B cell (primary cell): ENCODE measurements around the gene AHDC1. TPM values are rescaled to one million over a fixed set of nuclear protein-coding genes. Genes with fewer than 3 reads are reported as not detected.

ENCODE experiments used
- ATAC-seq: fragments of 200-7000 bp; cut with Tn5 transposase; one replicate; pipeline ENCODE4 v1.10.0; 2021; ENCODE audit warnings: low read depth, mild to moderate bottlenecking, moderate number of reproducible peaks, moderate library complexity
- CTCF ChIA-PET: fragments of 350-600 bp; sonication (Branson Sonifier 250); formaldehyde crosslinking; loops from one replicate; lab custom pipeline; 2021; ENCODE audit warnings: antibody characterized with exemption, inconsistent platforms; lab: Charles Lee
- POLR2A ChIA-PET: fragments of 350-600 bp; sonication (Branson Sonifier 250); formaldehyde crosslinking; loops from one replicate; lab custom pipeline; 2021; ENCODE audit warnings: antibody characterized with exemption; lab: Charles Lee
- DNase-seq: peaks from one replicate; pipeline ENCODE4 v3.0.0; 2013
- H2AFZ ChIP-seq: 2 replicates; pipeline ENCODE4 v1.6.1; 2012; ENCODE audit warnings: mild to moderate bottlenecking, low read depth, low read length; ENCODE audit not compliant: insufficient read depth, poor library complexity, severe bottlenecking
- H3K27ac ChIP-seq, 2 donors: 1 replicate in 1 of 2; 2 replicates in 1 of 2; pipeline ENCODE4 v1.5.1; 2012 to 2013; ENCODE audit warnings: low read length in 2 of 2, mild to moderate bottlenecking in 2 of 2, moderate library complexity in 1 of 2
- H3K27me3 ChIP-seq, 4 experiments: fragments of 200-600 bp in 1 of 4; sonication (generic) in 1 of 4; replicated peaks in 1 of 4; 1 replicate in 2 of 4; 2 replicates in 2 of 4; pipeline versions ENCODE4 v1.6.1 to v1.7.0; 2013 to 2016; ENCODE audit warnings: low read length in 3 of 4, mild to moderate bottlenecking in 2 of 4, mixed read lengths in 1 of 4, moderate library complexity in 1 of 4; ENCODE audit not compliant: insufficient read depth in 4 of 4, control insufficient read depth in 3 of 4; ENCODE audit errors: control extremely low read depth in 1 of 4
- H3K36me3 ChIP-seq, 2 experiments: replicated peaks in 1 of 2; 1 replicate in 1 of 2; 2 replicates in 1 of 2; pipeline versions ENCODE4 v1.6.1 to v1.7.1; 2013; ENCODE audit warnings: low read length in 1 of 2; ENCODE audit not compliant: insufficient read depth in 2 of 2, control insufficient read depth in 1 of 2; ENCODE audit errors: control extremely low read depth in 1 of 2, extremely low read depth in 1 of 2
- H3K4me1 ChIP-seq, 2 donors: fragments of 200-600 bp in 1 of 2; sonication (generic) in 1 of 2; 1 replicate in 1 of 2; 2 replicates in 1 of 2; pipeline versions ENCODE4 v1.5.1 to v1.6.1; 2013 to 2017; ENCODE audit warnings: low read length in 2 of 2; ENCODE audit not compliant: control insufficient read depth in 2 of 2, insufficient read depth in 2 of 2
- H3K4me2 ChIP-seq: replicated peaks from 2 replicates; pipeline ENCODE3; 2012; ENCODE audit warnings: mild to moderate bottlenecking, low read depth, low read length; ENCODE audit not compliant: poor library complexity, severe bottlenecking
- H3K4me3 ChIP-seq, 5 experiments: fragments of 200-600 bp in 1 of 5; sonication (generic) in 1 of 5; 1 replicate in 3 of 5; 2 replicates in 2 of 5; pipeline versions ENCODE4 v1.5.1 to v1.7.0; 2011 to 2016; ENCODE audit warnings: low read length in 4 of 5, mild to moderate bottlenecking in 4 of 5, low read depth in 2 of 5, control low read depth in 1 of 5, moderate library complexity in 1 of 5; ENCODE audit not compliant: insufficient read depth in 1 of 5; ENCODE audit errors: control extremely low read depth in 1 of 5, extremely low read depth in 1 of 5
- H3K79me2 ChIP-seq: fragments of 200-600 bp; sonication (generic); one replicate; pipeline ENCODE4 v1.6.0; 2016; ENCODE audit warnings: low read length; ENCODE audit not compliant: control insufficient read depth, insufficient read depth
- H3K9ac ChIP-seq: fragments of 200-600 bp; sonication (generic); 2 replicates; pipeline ENCODE4 v1.6.1; 2017; ENCODE audit warnings: mild to moderate bottlenecking, low read length, moderate library complexity
- H3K9me3 ChIP-seq, 3 donors: one replicate each; pipeline versions ENCODE4 v1.6.1 to v1.7.1; 2013; ENCODE audit warnings: low read length in 2 of 3; ENCODE audit not compliant: control insufficient read depth in 2 of 3, insufficient read depth in 1 of 3; ENCODE audit errors: control extremely low read depth in 1 of 3
- H4K20me1 ChIP-seq: 2 replicates; pipeline ENCODE4 v1.6.0; 2012; ENCODE audit warnings: mild to moderate bottlenecking, low read length; ENCODE audit not compliant: insufficient read depth, control insufficient read depth, poor library complexity, severe bottlenecking
- H3K27ac Mint-ChIP-seq: one replicate; pipeline ENCODE4 v1.8.0; 2021; ENCODE audit warnings: mixed read lengths
- H3K27me3 Mint-ChIP-seq: one replicate; pipeline ENCODE4 v1.8.0; 2021; ENCODE audit warnings: mixed read lengths
- H3K4me1 Mint-ChIP-seq: one replicate; pipeline ENCODE4 v1.8.0; 2021; ENCODE audit warnings: mixed read lengths
- H3K4me3 Mint-ChIP-seq: one replicate; pipeline ENCODE4 v1.8.0; 2021; ENCODE audit warnings: mixed read lengths
- H3K9me3 Mint-ChIP-seq: one replicate; pipeline ENCODE4 v1.8.0; 2022; ENCODE audit warnings: mixed read lengths; ENCODE audit not compliant: insufficient read depth
- EZH2 ChIP-seq: IDR thresholded peaks from 2 replicates; pipeline ENCODE4 v1.6.1; 2012; ENCODE audit warnings: borderline replicate concordance, low read depth, mild to moderate bottlenecking, moderate library complexity, low read length; ENCODE audit not compliant: insufficient read depth, poor library complexity, severe bottlenecking
- WGBS: methylation state at CpG from one replicate; pipeline ENCODE4 v1.1.5; 2013; ENCODE audit warnings: missing lambda C conversion rate; ENCODE audit not compliant: insufficient coverage; 5-methylcytosine and 5-hydroxymethylcytosine counted together
- intact Hi-C: fragments of 100-400 bp; cut with micrococcal nuclease; formaldehyde crosslinking; loops from one replicate; pipeline ENCODE4 v1.10.0; 2022
- polyA plus RNA-seq: library from polyadenylated mRNA; depleted of rRNA; stranded (reverse); fragments of >200 nt; gene quantifications from 2 replicates; pipeline ENCODE4 v1.2.3, GENCODE V29; 2012
- total RNA-seq, 2 donors: library from RNA; stranded (reverse); fragments of 120-200 nt in 1 of 2; gene quantifications; 1 replicate in 1 of 2; 2 replicates in 1 of 2; pipeline versions ENCODE4 v1.2.3 to v1.2.4, GENCODE V29; 2013 to 2022
- TF ChIP-seq, protein P1 (sequence below): fragments of 200-600 bp; IDR thresholded peaks from one replicate; pipeline ENCODE4 v1.8.0; 2022; ENCODE audit warnings: antibody characterized with exemption, mild to moderate bottlenecking

AHDC1 gene
- total and polyA plus RNA-seq, 2 donors (not counting 1 experiment from before 2014, with no cell fraction given) = 6.2 to 32.0 TPM

DNA sequence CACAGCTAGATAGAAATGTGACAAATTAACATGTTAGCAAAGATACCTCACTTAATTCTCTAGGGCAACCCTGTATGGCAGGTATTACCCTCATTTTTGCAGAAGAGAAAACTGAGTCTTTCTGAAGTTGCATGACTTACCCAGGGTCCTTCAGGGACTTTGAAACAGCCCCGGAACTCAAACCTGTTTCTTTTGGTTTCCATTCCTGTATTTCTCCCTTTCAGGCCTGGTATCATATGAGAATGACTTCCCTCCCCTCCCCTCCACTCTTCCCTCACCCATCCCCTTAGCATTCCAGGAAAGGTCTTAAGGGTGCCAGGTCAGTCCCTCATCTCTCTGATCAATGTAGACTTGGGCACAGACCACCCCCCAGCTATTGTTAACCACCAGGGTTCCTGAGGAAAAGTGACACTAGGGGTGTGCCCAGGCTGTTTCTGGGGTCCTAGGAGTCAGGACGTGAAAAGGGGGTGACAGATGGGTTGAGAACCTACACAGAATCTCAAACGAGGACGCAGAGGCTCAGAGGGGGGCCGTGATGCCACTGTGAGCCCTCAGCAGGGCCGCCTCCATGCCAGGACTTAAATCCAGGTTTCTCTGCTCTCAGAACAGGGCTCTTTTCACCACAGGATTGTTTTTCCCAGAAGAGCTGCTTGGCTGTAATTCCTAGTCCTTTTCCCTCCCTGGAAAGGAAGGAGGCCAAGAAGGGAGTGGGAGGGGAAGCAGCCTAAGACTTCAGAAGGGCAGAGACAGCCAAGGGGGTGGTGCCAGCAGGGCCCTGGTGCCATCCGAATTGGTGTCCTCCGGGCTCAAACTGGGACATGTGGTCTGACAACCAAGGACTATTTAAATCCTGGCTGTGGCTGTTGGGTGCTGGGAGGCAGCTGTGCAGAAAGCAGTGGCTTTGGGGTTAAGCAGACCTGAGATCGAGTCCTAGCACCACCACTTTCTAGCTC is 111.9 kb downstream of the AHDC1 start:
- POLR2A ChIA-PET = interaction anchor here (0.7 to 3.8 kb wide), 3 partner anchors 21 to 337 kb away, joined by 3 to 38 read pairs (median 9); partner anchors contain the start of gene SLC9A1
- Mint-ChIP-seq H3K27me3 (no peaks in the 10 kb centered on the region), H3K9me3 (no peaks in the 10 kb centered on the region), H3K4me3 (peak overlapping the region; percentile 69), H3K4me1 (peaks cover 47% of the 10 kb centered on the region), H3K27ac (peak overlapping the region; percentile 95)
- Histone ChIP-seq H3K9ac (no peak overlapping the region), H4K20me1 (peaks cover 9% of the 10 kb centered on the region), H3K4me1 (peaks cover 40 to 52% of the 10 kb centered on the region in 2 donors), H3K27me3 (no peaks in the 10 kb centered on the region), H3K9me3 (no peaks in the 10 kb centered on the region), H3K36me3 (no peaks in the 10 kb centered on the region), H3K79me2 (peaks cover 29% of the 10 kb centered on the region), H3K4me2 (peak overlapping the region; percentile 75), H2AFZ (peak overlapping the region; percentile 59), H3K4me3 (no peak overlapping the region), H3K27ac (peak overlapping the region; percentile 86 to 95)
- peak; percentile 80 for DNase-seq
- TF ChIP-seq, protein P1, sequence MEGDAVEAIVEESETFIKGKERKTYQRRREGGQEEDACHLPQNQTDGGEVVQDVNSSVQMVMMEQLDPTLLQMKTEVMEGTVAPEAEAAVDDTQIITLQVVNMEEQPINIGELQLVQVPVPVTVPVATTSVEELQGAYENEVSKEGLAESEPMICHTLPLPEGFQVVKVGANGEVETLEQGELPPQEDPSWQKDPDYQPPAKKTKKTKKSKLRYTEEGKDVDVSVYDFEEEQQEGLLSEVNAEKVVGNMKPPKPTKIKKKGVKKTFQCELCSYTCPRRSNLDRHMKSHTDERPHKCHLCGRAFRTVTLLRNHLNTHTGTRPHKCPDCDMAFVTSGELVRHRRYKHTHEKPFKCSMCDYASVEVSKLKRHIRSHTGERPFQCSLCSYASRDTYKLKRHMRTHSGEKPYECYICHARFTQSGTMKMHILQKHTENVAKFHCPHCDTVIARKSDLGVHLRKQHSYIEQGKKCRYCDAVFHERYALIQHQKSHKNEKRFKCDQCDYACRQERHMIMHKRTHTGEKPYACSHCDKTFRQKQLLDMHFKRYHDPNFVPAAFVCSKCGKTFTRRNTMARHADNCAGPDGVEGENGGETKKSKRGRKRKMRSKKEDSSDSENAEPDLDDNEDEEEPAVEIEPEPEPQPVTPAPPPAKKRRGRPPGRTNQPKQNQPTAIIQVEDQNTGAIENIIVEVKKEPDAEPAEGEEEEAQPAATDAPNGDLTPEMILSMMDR = no peak
- TF ChIP-seq EZH2 = no peak
- WGBS = 69% methylated on average over 8 of the region's 9 CpGs
- intact Hi-C loops = loop anchor here (2.0 kb wide), 2 partner anchors 109 to 169 kb away; no protein-coding TSS in a partner anchor
- CTCF ChIA-PET = interaction anchor here (0.6 to 2.7 kb wide), 8 partner anchors 10 to 227 kb away, joined by 3 to 9 read pairs (median 4); no protein-coding TSS in a partner anchor
- peak; percentile 5 for ATAC-seq
